Ectodermal cell (in vitro differentiated cells): ENCODE results near the gene GNAZ.

Source experiments
- H3K27ac ChIP-seq: 2 replicates; pipeline ENCODE4 v1.7.0; 2013; ENCODE audit warnings: mild to moderate bottlenecking, low read depth, low read length; ENCODE audit not compliant: insufficient read depth, poor library complexity, severe bottlenecking
- H3K27me3 ChIP-seq: 2 replicates; pipeline ENCODE4 v1.7.0; 2013; ENCODE audit warnings: mild to moderate bottlenecking, low read length; ENCODE audit not compliant: insufficient read depth, control insufficient read depth, poor library complexity, severe bottlenecking
- H3K36me3 ChIP-seq: one replicate; pipeline ENCODE4 v1.7.0; 2013; ENCODE audit warnings: low read length; ENCODE audit not compliant: control insufficient read depth, insufficient read depth
- H3K4me1 ChIP-seq: one replicate; pipeline ENCODE4 v1.7.0; 2013; ENCODE audit warnings: low read length; ENCODE audit not compliant: control insufficient read depth, insufficient read depth
- H3K4me3 ChIP-seq: 2 replicates; pipeline ENCODE4 v1.7.0; 2013; ENCODE audit warnings: low read depth, low read length, control low read depth; ENCODE audit not compliant: insufficient read depth
- H3K9me3 ChIP-seq: 2 replicates; pipeline ENCODE4 v1.7.0; 2013; ENCODE audit warnings: mild to moderate bottlenecking, low read length, moderate library complexity; ENCODE audit not compliant: control insufficient read depth
- WGBS, 2 experiments: methylation state at CpG; one replicate each; pipeline ENCODE4 v1.1.7; 2013; ENCODE audit warnings: missing lambda C conversion rate in 2 of 2; 5-methylcytosine and 5-hydroxymethylcytosine counted together

Gene GNAZ

GRCh38 chr22:23122216-23122957 is 52.1 kb downstream of the GNAZ start:
- H3K27me3 ChIP-seq, result no peaks in the 10 kb centered on the region
- H3K27ac ChIP-seq, result no peak overlapping the region
- H3K9me3 ChIP-seq, result no peaks in the 10 kb centered on the region
- 89 to 91% methylated on average over 13 of the region's 13 CpGs for WGBS, 2 experiments
- no peak overlapping the region for H3K4me3 ChIP-seq
- no peaks in the 10 kb centered on the region for H3K4me1 ChIP-seq
- no peaks in the 10 kb centered on the region for H3K36me3 ChIP-seq

GRCh38 chr22:23122992-23123803 is 52.9 kb downstream of the GNAZ start:
- Histone ChIP-seq H3K27me3 (no peaks in the 10 kb centered on the region), H3K27ac (no peak overlapping the region), H3K36me3 (no peaks in the 10 kb centered on the region), H3K4me3 (no peak overlapping the region), H3K9me3 (no peaks in the 10 kb centered on the region), H3K4me1 (no peaks in the 10 kb centered on the region)
- WGBS, 2 experiments, result 96% methylated on average over 26 of the region's 26 CpGs

DNA sequence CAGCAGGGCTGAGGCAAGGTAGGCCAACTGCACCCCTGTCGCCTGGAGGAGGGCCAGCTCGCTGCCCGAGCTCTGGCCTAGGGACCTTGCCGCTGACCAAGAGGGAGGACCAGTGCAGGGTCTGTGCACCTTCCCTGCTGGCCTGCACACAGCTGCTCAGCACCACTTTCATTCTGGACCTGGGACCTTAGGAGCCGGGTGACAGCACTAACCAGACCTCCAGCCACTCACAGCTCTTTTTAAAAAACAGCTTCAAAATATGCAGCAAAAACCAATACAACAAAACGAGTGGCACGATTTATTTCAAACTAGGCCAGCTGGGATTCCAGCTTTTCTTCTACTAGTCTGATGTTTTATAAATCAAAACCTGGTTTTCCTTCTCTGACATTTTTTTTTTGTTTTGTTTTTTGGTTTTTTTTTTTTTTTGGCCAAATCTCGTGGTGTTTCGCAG is 53.5 kb downstream of the GNAZ start:
- Histone ChIP-seq H3K4me3 (no peak overlapping the region), H3K36me3 (no peaks in the 10 kb centered on the region), H3K9me3 (no peaks in the 10 kb centered on the region), H3K27ac (no peak overlapping the region), H3K4me1 (no peaks in the 10 kb centered on the region), H3K27me3 (no peaks in the 10 kb centered on the region)
- WGBS, 2 experiments, result 88 to 92% methylated on average over 7 to 8 of the region's 9 CpGs

GRCh38 chr22:23124611-23125511 is 54.5 kb downstream of the GNAZ start:
- Histone ChIP-seq H3K27ac (no peak overlapping the region), H3K36me3 (no peaks in the 10 kb centered on the region), H3K4me3 (no peak overlapping the region), H3K4me1 (no peaks in the 10 kb centered on the region), H3K27me3 (no peaks in the 10 kb centered on the region), H3K9me3 (no peaks in the 10 kb centered on the region)
- WGBS, 2 experiments, result 89 to 90% methylated on average over 18 to 19 of the region's 19 CpGs

- H3K27ac ChIP-seq, result no peak overlapping the region
- no peaks in the 10 kb centered on the region for H3K27me3 ChIP-seq
- WGBS, 2 experiments, result 89 to 90% methylated on average over 18 of the region's 18 CpGs
- no peaks in the 10 kb centered on the region for H3K9me3 ChIP-seq
- H3K36me3 ChIP-seq, result no peaks in the 10 kb centered on the region
- no peaks in the 10 kb centered on the region for H3K4me1 ChIP-seq
- H3K4me3 ChIP-seq, result no peak overlapping the region
Measured at GRCh38 chr22:23125512-23126103, 55.3 kb downstream of the GNAZ start.

DNA sequence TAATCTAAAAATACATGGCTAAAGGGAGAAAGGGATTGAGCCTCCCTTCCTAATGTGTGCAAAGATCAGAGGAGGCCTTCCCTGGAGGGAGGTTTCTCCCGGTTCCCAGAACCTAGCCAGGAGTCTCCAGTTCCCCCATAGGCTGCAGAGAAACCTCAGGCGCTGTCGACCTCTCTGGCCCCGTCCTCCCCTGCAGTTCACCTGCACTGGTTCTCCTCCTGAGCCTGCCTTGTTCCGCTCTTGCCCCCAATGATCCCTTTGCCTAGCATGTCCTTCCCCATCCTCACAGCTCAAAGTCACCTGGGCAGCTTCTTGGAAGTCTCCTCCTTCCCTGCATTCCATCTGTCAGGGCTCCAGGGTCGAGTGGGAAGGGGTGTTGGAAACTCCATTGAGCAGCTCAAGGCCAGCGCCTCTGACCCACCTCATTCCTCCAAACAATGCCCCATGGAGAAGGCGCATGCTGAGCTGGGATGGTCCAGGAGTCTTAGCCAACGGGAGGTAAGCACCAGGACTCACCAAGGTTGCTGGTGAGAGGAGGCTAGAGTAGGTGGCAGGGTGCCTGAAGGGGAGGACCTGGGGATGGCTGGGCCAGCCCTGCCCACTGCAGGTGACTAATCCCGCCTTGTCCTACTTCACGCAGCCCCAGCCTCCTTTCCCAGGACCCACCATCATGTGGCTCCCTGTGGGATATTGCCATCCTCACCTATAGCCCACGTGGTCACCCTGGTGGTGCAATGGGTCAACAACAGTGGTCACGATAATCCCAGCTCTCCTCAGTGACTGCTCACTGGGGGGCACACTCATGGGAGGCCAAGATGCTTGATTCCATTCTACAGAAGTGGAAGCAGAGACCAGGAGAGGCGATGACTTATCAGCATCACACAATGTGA is 56.1 kb downstream of the GNAZ start:
- Histone ChIP-seq H3K36me3 (no peaks in the 10 kb centered on the region), H3K27me3 (no peaks in the 10 kb centered on the region), H3K9me3 (no peaks in the 10 kb centered on the region), H3K4me1 (no peaks in the 10 kb centered on the region), H3K27ac (no peak overlapping the region), H3K4me3 (no peak overlapping the region)
- WGBS, 2 experiments, result 88% methylated on average over 14 of the region's 14 CpGs

- Histone ChIP-seq H3K9me3 (no peaks in the 10 kb centered on the region), H3K36me3 (no peaks in the 10 kb centered on the region), H3K4me3 (no peak overlapping the region), H3K27me3 (no peaks in the 10 kb centered on the region), H3K27ac (no peak overlapping the region), H3K4me1 (no peaks in the 10 kb centered on the region)
- 94% methylated on average over 7 of the region's 7 CpGs for WGBS, 2 experiments
Measured at GRCh38 chr22:23127055-23127756, 56.9 kb downstream of the GNAZ start.

DNA sequence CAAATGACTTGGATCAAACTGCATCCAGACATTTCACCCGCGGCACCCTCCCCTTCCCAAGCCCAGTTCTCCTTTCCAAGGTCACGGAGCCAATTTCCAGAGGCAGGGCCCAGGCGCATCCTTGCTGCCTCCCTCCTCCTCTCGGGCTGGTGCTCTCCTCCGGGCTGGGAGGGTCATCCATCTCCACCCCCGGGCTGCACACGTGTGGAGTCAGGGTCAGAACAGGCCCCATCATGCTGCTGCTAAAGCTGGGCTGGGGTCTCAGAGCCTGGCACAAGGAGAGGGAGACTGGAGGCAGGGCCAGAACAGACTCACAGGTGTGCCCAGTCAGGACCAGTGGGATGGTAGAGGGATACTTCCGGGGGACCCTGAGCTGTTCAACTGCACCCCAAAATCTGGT is 57.5 kb downstream of the GNAZ start:
- Histone ChIP-seq H3K4me3 (no peak overlapping the region), H3K9me3 (no peaks in the 10 kb centered on the region), H3K27ac (no peak overlapping the region), H3K36me3 (no peaks in the 10 kb centered on the region), H3K4me1 (no peaks in the 10 kb centered on the region), H3K27me3 (no peaks in the 10 kb centered on the region)
- 89 to 90% methylated on average over 9 of the region's 9 CpGs for WGBS, 2 experiments
